NCI-H1105 (cell line): ENCODE measurements around the gene CTSF.
"Not testable (repeated sequence)": the region's sequence is repeated elsewhere in the genome, so short reads cannot be mapped to it uniquely, and the experiment has no call there.

Experiments
- DNase-seq: peaks from one replicate; lab custom pipeline; 2025; lab: John Stamatoyannopoulos, UW

CTSF gene

DNA sequence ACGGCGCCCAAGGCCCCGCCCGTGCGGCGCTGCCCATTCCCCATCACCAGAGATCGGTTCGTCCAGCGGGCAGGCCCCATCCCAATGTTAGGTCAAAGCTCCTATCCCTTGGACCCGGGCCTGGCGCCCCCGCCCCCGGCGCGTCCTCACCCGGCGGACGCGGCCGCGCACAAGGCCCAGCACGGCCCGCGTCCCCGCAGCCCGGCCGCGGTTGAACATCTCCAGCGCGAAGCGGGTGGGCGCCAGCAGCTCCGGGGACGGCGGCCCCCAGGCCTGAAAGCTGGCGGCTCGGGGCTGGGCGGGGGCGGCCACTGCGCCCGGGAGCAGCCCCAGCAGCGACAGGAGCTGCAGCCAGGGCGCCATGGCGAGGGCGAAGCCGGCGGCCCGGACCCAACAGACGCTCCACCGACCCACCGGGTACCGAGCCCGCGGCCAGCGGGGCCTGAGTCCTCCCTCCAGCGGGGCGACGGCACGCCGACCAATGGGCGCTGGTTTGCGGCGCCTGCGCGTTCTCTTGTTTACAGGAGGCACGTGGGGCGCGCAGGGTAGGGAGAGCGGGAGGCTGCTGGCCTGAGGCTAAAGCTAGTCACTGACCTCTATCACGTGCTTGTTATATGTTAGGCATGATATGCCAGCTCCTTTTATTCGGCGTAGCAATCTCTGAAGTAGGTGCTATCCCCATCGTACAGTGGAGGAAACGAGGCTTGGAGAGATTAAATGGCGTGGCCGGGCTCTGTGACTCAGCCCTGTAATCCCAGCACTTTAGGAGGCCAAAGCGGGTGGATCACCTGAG is at the start of gene CTSF:
Gene CTSF, minus strand, starts transcription at position 483 of the 793 bp plus-strand sequence. Its CDS starts 120 bp downstream, at position 363.
- peak; percentile 64 for DNase-seq

- DNase-seq: no peak
Measured at GRCh38 chr11:66617155-66617834, 48.9 kb upstream of the CTSF start.

- DNase-seq: peak; percentile 98
Measured at GRCh38 chr11:66616379-66617154, 48.2 kb upstream of the CTSF start, which contains the start of gene RBM14. Gene RBM14 (plus strand): TSS chr11:66616630. CDS start chr11:66616721, 91 bp downstream.

DNA sequence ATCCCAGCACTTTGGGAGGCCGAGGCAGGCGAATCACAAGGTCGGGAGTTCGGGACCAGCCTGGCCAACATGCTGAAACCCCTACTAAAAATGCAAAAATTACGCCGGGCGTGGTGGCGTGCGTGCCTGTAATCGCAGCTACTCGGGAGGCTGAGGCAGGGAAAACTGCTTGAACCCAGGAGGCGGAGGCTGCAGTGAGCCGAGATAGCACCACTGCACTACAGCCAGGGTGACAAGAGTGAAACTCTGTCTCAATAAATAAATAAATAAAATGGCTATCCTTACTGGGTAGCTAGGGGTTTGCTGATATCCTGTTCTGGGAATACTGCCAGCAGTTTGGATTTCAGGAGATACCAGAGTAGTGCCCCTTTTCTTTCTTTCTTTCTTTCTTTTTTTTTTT is 45.7 kb upstream of the CTSF start:
- no peak for DNase-seq

DNA sequence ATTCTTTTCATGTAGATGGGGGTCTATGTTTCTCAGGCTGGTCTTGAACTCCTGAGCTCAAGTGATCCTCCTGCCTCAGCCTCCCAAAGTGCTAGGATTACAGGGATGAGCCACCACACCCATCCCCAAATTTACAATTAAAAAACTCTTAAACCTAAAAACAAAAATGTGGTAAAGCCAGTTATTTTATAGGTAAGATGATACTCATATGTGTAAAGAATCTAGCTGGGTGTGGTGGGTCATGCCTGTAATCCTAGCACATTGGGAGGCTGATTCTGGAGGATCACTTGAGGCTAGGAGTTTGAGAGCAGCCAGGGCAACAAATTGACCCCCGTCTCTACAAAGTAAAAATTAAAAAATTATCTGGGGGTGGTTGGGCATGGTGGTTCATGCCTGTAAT is 44.1 kb upstream of the CTSF start:
- DNase-seq: no peak

- DNase-seq: no peak
Measured at GRCh38 chr11:66609721-66610617, 41.6 kb upstream of the CTSF start.

- no peak for DNase-seq
Measured at GRCh38 chr11:66607126-66607834, 38.9 kb upstream of the CTSF start.

DNA sequence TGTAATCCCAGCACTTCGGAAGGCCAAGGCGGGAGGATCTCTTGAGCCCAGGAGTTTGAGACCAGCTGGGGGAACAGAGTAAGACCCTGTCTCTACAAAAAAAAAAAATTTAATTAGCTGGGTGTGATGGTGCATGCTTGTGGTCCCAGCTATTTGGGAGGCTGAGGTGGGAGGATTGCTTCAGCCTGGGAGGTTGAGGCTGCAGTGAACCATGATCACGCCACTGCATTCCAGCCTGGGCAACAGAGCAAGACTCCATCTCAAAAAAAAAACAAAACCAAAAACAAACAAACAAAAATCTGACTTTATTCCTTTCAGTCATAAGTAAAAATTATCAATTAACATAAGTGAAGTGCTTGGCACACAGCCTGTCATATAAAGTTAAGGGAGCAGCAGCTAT is 38.2 kb upstream of the CTSF start:
- DNase-seq: not testable (repeated sequence)

GRCh38 chr11:66604155-66604554 is 35.7 kb upstream of the CTSF start:
- no peak for DNase-seq

GRCh38 chr11:66603072-66603471 is 34.7 kb upstream of the CTSF start:
- DNase-seq: no peak

DNA sequence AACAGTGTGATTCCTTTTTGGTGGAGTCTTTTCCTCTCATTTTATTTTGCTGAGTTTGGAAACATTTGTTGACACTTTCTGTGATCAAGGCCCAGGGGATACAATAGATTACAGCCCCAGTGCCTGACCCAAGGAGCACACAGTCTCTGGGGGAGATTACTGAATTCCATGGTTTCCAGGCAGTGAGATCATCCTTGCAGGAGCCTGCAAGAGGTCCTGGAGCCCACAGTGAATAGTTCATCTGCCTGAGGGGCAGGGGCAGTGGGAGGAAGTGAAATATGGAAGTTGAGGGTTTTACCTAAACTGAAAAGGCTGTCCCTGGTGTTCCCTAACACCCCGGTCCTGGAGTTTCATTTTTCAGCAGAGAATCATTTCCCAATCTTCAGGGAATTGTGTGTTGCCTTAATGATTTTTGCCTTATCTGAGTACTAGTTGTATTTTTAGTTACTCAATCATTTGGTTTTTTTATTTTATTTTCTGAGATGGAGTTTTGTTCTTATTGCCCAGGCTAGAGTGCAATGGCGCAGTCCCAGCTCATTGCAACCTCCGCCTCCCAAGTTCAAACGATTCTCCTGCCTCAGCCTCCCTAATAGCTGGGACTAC is 32.3 kb upstream of the CTSF start:
- DNase-seq: no peak

DNA sequence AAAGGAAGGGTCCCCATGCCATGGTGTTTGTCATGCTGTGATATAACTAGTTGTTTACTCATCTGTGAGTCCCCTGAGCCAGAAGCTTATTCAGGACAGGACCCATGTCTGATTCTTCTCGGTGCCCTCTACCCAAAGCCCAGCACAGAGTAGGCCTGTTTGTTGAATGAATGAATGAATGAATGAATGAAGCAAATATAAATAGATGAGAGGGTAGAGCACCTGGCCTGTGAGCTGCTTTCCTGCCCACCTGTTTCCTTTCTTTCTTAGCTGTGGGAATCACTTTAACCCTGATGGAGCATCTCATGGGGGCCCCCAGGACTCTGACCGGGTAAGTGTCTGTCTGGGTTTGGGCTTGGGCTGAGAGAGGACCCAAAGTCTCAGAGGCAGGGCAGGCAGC is 31.8 kb upstream of the CTSF start:
- DNase-seq: no peak

GRCh38 chr11:66598993-66599392 is 30.6 kb upstream of the CTSF start:
- no peak for DNase-seq

GRCh38 chr11:66595245-66595904 is 27.0 kb upstream of the CTSF start:
- DNase-seq: peak; percentile 17

DNA sequence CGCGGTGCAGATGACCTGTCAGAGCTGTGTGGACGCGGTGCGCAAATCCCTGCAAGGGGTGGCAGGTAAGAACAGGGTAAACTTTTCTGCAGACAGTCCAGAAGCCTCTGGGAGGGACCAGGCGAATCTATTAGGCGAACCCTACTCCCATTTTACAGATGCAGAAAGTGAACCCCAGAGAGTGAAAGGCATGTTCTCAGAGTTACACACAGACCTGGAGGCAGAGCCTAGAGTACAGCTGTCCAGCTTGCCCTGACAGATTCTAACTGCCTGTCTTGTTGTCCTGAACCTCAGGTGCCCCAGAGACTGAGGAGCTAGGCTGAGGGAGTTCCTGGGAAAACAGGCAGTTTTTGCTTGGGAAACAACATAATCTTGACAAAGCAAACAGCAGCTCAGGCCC is 25.2 kb upstream of the CTSF start:
- no peak for DNase-seq

DNA sequence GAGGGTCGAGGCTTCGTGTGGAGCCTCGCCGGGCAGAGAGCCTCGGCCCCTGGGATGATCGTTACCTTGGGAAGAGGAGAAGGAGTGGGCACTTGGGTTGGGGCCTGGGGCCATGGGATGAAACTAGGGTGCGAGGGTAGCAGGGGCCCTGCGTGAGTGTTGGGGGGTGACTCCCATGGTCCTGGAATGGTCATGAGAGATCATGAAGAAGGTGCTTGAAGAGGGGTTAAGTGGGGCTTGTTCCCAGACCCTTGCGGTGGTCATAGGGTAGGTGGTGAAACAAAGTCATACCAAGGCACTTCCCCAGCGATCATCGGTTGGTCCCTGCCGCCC is 24.9 kb upstream of the CTSF start:
- DNase-seq: no peak

- DNase-seq: peak; percentile 96
Measured at GRCh38 chr11:66592457-66593302, 24.3 kb upstream of the CTSF start, which contains the start of the genes CCDC87 and CCS. Gene CCDC87 (minus strand): TSS chr11:66593063. CDS start chr11:66593015, 48 bp downstream. Gene CCS (plus strand): TSS chr11:66593185. CDS start chr11:66593262, 77 bp downstream.

GRCh38 chr11:66591175-66591574 is 22.8 kb upstream of the CTSF start:
- DNase-seq: no peak
